ENCODE results near the gene CREG2. TPM values are rescaled to one million over a fixed set of nuclear protein-coding genes. Genes with fewer than 3 reads are reported as not detected.

CREG2 gene
- total RNA-seq, 1 donor from 2014 or later: 0.65 TPM

GRCh38 chr2:101399021-101399799 is 11.9 kb upstream of the CREG2 start:
- Mint-ChIP-seq H3K27me3 (peaks cover 44% of the 10 kb centered on the region), H3K27ac (no peak overlapping the region), H3K9me3 (ENCODE audit: low read depth) (no peaks in the 10 kb centered on the region), H3K4me1 (ENCODE audit: low read depth) (no peaks in the 10 kb centered on the region), H3K4me3 (ENCODE audit: low read depth) (no peak overlapping the region), H3K36me3 (ENCODE audit: insufficient read depth) (no peaks in the 10 kb centered on the region)
- no peak for DNase-seq (ENCODE audit: low spot score, unreplicated experiment)
- no peak for TF ChIP-seq CTCF (IDR thresholded peaks at IDR 0.05; ENCODE audit: unreplicated experiment)

- TF ChIP-seq CTCF (IDR thresholded peaks at IDR 0.05; ENCODE audit: unreplicated experiment): no peak
These were observed 11.0 kb upstream of the CREG2 start for GRCh38 chr2:101398116-101398821.

GRCh38 chr2:101396316-101396717 is 9.0 kb upstream of the CREG2 start:
- Mint-ChIP-seq H3K4me3 (ENCODE audit: low read depth) (no peak overlapping the region), H3K27me3 (peaks cover 43% of the 10 kb centered on the region)

More at GRCh38 chr2:101398116-101398821, 11.0 kb upstream of the CREG2 start:
- H3K4me3 Mint-ChIP-seq (ENCODE audit: low read depth): no peak overlapping the region
- peaks cover 45% of the 10 kb centered on the region for H3K27me3 Mint-ChIP-seq
- DNase-seq (ENCODE audit: low spot score, unreplicated experiment): no peak
- no peaks in the 10 kb centered on the region for H3K9me3 Mint-ChIP-seq (ENCODE audit: low read depth)
- H3K36me3 Mint-ChIP-seq (ENCODE audit: insufficient read depth): no peaks in the 10 kb centered on the region
- no peak overlapping the region for H3K27ac Mint-ChIP-seq
- no peaks in the 10 kb centered on the region for H3K4me1 Mint-ChIP-seq (ENCODE audit: low read depth)

GRCh38 chr2:101395545-101396315 is 8.4 kb upstream of the CREG2 start:
- Mint-ChIP-seq H3K27ac (peak overlapping the region; percentile 37), H3K4me3 (ENCODE audit: low read depth) (no peak overlapping the region), H3K36me3 (ENCODE audit: insufficient read depth) (no peaks in the 10 kb centered on the region), H3K4me1 (ENCODE audit: low read depth) (no peaks in the 10 kb centered on the region), H3K9me3 (ENCODE audit: low read depth) (no peaks in the 10 kb centered on the region), H3K27me3 (peaks cover 43% of the 10 kb centered on the region)
- DNase-seq (ENCODE audit: low spot score, unreplicated experiment): no peak
- TF ChIP-seq CTCF (IDR thresholded peaks at IDR 0.05; ENCODE audit: unreplicated experiment): no peak

More at GRCh38 chr2:101396316-101396717, 9.0 kb upstream of the CREG2 start:
- H3K36me3 Mint-ChIP-seq (ENCODE audit: insufficient read depth): no peaks in the 10 kb centered on the region
- no peaks in the 10 kb centered on the region for H3K4me1 Mint-ChIP-seq (ENCODE audit: low read depth)
- TF ChIP-seq CTCF (IDR thresholded peaks at IDR 0.05; ENCODE audit: unreplicated experiment): no peak
- no peaks in the 10 kb centered on the region for H3K9me3 Mint-ChIP-seq (ENCODE audit: low read depth)
- no peak for DNase-seq (ENCODE audit: low spot score, unreplicated experiment)
- H3K27ac Mint-ChIP-seq: no peak overlapping the region

GRCh38 chr2:101388232-101388631 is 929 bp upstream of the CREG2 start:
- Mint-ChIP-seq H3K4me1 (ENCODE audit: low read depth) (no peaks in the 10 kb centered on the region), H3K36me3 (ENCODE audit: insufficient read depth) (no peaks in the 10 kb centered on the region), H3K9me3 (ENCODE audit: low read depth) (no peaks in the 10 kb centered on the region), H3K27ac (no peak overlapping the region), H3K27me3 (peaks cover 61% of the 10 kb centered on the region), H3K4me3 (ENCODE audit: low read depth) (peak overlapping the region; percentile 6)
- DNase-seq (ENCODE audit: low spot score, unreplicated experiment): no peak
- TF ChIP-seq CTCF (IDR thresholded peaks at IDR 0.05; ENCODE audit: unreplicated experiment): no peak
